Psoas muscle (tissue), 8 donors: Measurements from ENCODE around the gene EYA2. TPM values are rescaled to one million over a fixed set of nuclear protein-coding genes. Genes with fewer than 3 reads are reported as not detected.
"Not testable (repeated sequence)": the region's sequence is repeated elsewhere in the genome, so short reads cannot be mapped to it uniquely, and the experiment has no call there.

ENCODE experiments used
- ATAC-seq, 4 donors: fragments of 200-7000 bp; cut with Tn5 transposase; one replicate each; pipeline ENCODE4 v1.9.1; 2020; ENCODE audit warnings: moderate library complexity in 3 of 4, mild to moderate bottlenecking in 2 of 4
- DNase-seq, 2 donors: peaks; one replicate each; pipeline ENCODE4 v3.0.0-alpha.2; 2020
- H3K27ac ChIP-seq: fragments of 200-600 bp; one replicate; pipeline ENCODE4 v1.8.0; 2022
- H3K27me3 ChIP-seq, 3 donors: fragments of 200-600 bp in 1 of 3; one replicate each; pipeline versions ENCODE4 v1.6.1 to v1.8.0; 2013 to 2022; ENCODE audit warnings: low read length in 2 of 3, mild to moderate bottlenecking in 2 of 3, moderate library complexity in 1 of 3; ENCODE audit not compliant: insufficient read depth in 3 of 3
- H3K36me3 ChIP-seq, 2 donors: fragments of 200-600 bp in 1 of 2; one replicate each; pipeline versions ENCODE4 v1.6.1 to v1.8.0; 2013 to 2022; ENCODE audit warnings: low read depth in 1 of 2, mild to moderate bottlenecking in 1 of 2, moderate library complexity in 1 of 2; ENCODE audit not compliant: insufficient read depth in 1 of 2
- H3K4me1 ChIP-seq: fragments of 200-600 bp; one replicate; pipeline ENCODE4 v1.8.0; 2022
- H3K4me3 ChIP-seq: fragments of 200-600 bp; one replicate; pipeline ENCODE4 v1.8.0; 2022; ENCODE audit warnings: mild to moderate bottlenecking
- H3K9me3 ChIP-seq: fragments of 200-600 bp; one replicate; pipeline ENCODE4 v1.8.0; 2022
- CTCF ChIP-seq: fragments of 200-600 bp; IDR thresholded peaks from one replicate; pipeline ENCODE4 v1.8.0; 2022; ENCODE audit warnings: antibody characterized with exemption
- WGBS, 3 donors: extraction: QIAGEN DNeasy Blood & Tissue Kit; methylation state at CpG; one replicate each; pipeline versions ENCODE4 v1.1.6 to v1.1.7; 2013; 5-methylcytosine and 5-hydroxymethylcytosine counted together
- intact Hi-C, 2 donors: fragments of 100-400 bp; cut with DNase I; formaldehyde crosslinking; loops; one replicate each; pipeline versions ENCODE4 v1.11.0 to v1.14.2; 2022
- polyA plus RNA-seq, 3 donors: library from polyadenylated mRNA; stranded (reverse); fragments of 200-250 nt; gene quantifications; one replicate each; pipeline ENCODE4 v1.2.3, GENCODE V29; 2013
- total RNA-seq, 4 donors: library from RNA; stranded (reverse); fragmentation: NEBNext Ultra II Directional in 2 of 4; extraction: Animal tissue kit (Norgen Biotek cat#: 25700) in 2 of 4; gene quantifications; one replicate each; pipeline versions ENCODE4 v1.2.1 to v1.2.4, GENCODE V29; 2021 to 2023
- donor health status: healthy with polysubstance abuse.
- donor health status: DM: no; HTN: no; CAD: no; lungs with moderate emphysema.
- donor health status: Bipolar disorder and iron deficiency.
- donor health status: healthy.
- donor health status: DM: yes; HTN: yes; CAD: no.
- donor health status: DM: no; HTN: no; CAD: no.
- donor health status: DM: no; HTN: no; CAD: no.
- donor health status: DM: yes; HTN: yes; CAD: no.

Gene EYA2
- total and polyA plus RNA-seq, 7 donors: 0.72 to 4.0 (median 2.0) TPM

GRCh38 chr20:46955601-46956556 lies 61.2 kb downstream of the EYA2 start:
- no peak overlapping the region for H3K4me3 ChIP-seq
- TF ChIP-seq CTCF: no peak
- no peak overlapping the region for H3K27ac ChIP-seq
- no peak for ATAC-seq
- H3K9me3 ChIP-seq: no peaks in the 10 kb centered on the region
- no peak for DNase-seq
- H3K4me1 ChIP-seq: no peaks in the 10 kb centered on the region
- H3K27me3 ChIP-seq: no peaks in the 10 kb centered on the region
- intact Hi-C loops: no loop called here
- no peaks in the 10 kb centered on the region for H3K36me3 ChIP-seq
- WGBS, 3 donors: 77 to 82% (median 80%) methylated on average over 2 of the region's 2 CpGs

GRCh38 chr20:46959081-46959692 lies 64.5 kb downstream of the EYA2 start:
- no peak for DNase-seq
- WGBS, 3 donors: 63 to 74% (median 69%) methylated on average over 13 of the region's 13 CpGs

GRCh38 chr20:46959821-46960220 lies 65.2 kb downstream of the EYA2 start:
- Histone ChIP-seq H3K4me1 (no peaks in the 10 kb centered on the region), H3K36me3 (no peaks in the 10 kb centered on the region), H3K27ac (no peak overlapping the region), H3K27me3 (peaks cover 0 to 3% (median 0%) of the 10 kb centered on the region in 3 donors), H3K9me3 (no peaks in the 10 kb centered on the region), H3K4me3 (no peak overlapping the region)
- no peak for TF ChIP-seq CTCF
- ATAC-seq (no peak), DNase-seq (no peak)
- 75 to 78% (median 78%) methylated on average over 9 of the region's 9 CpGs for WGBS, 3 donors
- intact Hi-C loops: no loop called here

More at GRCh38 chr20:46959081-46959692, 64.5 kb downstream of the EYA2 start:
- peak in 1 of 4 donors; percentile 64 for ATAC-seq
- Histone ChIP-seq H3K9me3 (no peaks in the 10 kb centered on the region), H3K4me3 (no peak overlapping the region), H3K36me3 (no peaks in the 10 kb centered on the region), H3K27ac (no peak overlapping the region), H3K4me1 (no peaks in the 10 kb centered on the region), H3K27me3 (peaks cover 0 to 3% (median 0%) of the 10 kb centered on the region in 3 donors)
- no peak for TF ChIP-seq CTCF
- intact Hi-C loops: no loop called here

- ATAC-seq: no peak
- no peaks in the 10 kb centered on the region for H3K9me3 ChIP-seq
- 41 to 53% (median 44%) methylated on average over 11 of the region's 11 CpGs for WGBS, 3 donors
- no peaks in the 10 kb centered on the region for H3K36me3 ChIP-seq
- intact Hi-C loops: no loop called here
- H3K27ac ChIP-seq: no peak overlapping the region
- DNase-seq: no peak
- H3K4me3 ChIP-seq: no peak overlapping the region
- peaks cover 0 to 3% (median 0%) of the 10 kb centered on the region in 3 donors for H3K27me3 ChIP-seq
- no peaks in the 10 kb centered on the region for H3K4me1 ChIP-seq
- TF ChIP-seq CTCF: no peak
Measured at GRCh38 chr20:46960536-46960935, 65.9 kb downstream of the EYA2 start.

- ATAC-seq, intact Hi-C loops, H3K9me3 ChIP-seq, H3K4me3 ChIP-seq, H3K27ac ChIP-seq, H3K27me3 ChIP-seq, H3K4me1 ChIP-seq, H3K36me3 ChIP-seq, DNase-seq: not testable (repeated sequence)
- 90 to 94% (median 93%) methylated on average over 4 of the region's 4 CpGs for WGBS, 3 donors
Measured at GRCh38 chr20:46961968-46962367, 67.3 kb downstream of the EYA2 start.
